Cardiac septum (tissue), 1 donor: ENCODE measurements around the gene C2CD2. TPM values are rescaled to one million over a fixed set of nuclear protein-coding genes. Genes with fewer than 3 reads are reported as not detected.

ENCODE experiments used
- DNase-seq: peaks from one replicate; pipeline ENCODE4 v3.0.0-alpha.2; 2020; ENCODE audit warnings: low spot score
- intact Hi-C: fragments of 100-400 bp; cut with DNase I; formaldehyde crosslinking; loops from one replicate; pipeline ENCODE4 v1.14.0; 2022
- total RNA-seq: library from RNA; stranded (reverse); fragmentation: NEBNext Ultra II Directional; extraction: Animal tissue kit (Norgen Biotek cat#: 25700); gene quantifications from one replicate; pipeline ENCODE4 v1.2.1, GENCODE V29; 2021
- donor health status: DM: no; HTN: no; CAD: no.

Gene C2CD2
- total RNA-seq, 1 donor from 2014 or later = 7.7 TPM

DNA sequence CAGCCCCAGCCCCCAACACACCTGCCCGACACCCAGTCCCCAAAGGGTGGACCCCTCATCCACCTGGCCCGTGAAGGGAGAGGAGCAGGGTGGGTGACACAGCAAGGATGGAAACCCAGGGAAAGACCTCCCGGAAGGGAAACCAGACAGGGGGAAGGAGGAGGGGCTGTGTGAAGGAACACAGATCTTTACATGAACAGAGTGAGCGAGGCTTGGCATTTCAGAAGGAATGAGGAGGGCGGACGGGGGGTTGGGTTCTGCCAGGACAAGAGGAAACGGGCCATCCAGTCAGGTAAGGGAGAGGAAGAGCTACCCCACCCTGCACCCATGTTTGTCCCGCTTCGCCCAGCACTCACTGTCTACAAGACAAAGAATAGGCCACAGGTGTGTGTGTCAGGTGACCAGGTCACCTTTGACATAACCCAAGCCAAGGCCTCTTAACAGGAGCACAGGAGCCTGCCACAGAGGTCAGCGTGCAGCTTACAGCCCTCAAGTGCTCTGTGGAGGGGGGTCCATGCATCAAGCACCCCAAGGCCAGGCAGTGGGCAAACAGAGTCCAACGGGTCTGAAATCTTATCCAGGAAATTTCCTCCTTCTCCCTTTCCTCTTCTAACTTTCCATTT is 56.7 kb downstream of the C2CD2 start:
- no peak for DNase-seq
- intact Hi-C loops = no loop called here

DNA sequence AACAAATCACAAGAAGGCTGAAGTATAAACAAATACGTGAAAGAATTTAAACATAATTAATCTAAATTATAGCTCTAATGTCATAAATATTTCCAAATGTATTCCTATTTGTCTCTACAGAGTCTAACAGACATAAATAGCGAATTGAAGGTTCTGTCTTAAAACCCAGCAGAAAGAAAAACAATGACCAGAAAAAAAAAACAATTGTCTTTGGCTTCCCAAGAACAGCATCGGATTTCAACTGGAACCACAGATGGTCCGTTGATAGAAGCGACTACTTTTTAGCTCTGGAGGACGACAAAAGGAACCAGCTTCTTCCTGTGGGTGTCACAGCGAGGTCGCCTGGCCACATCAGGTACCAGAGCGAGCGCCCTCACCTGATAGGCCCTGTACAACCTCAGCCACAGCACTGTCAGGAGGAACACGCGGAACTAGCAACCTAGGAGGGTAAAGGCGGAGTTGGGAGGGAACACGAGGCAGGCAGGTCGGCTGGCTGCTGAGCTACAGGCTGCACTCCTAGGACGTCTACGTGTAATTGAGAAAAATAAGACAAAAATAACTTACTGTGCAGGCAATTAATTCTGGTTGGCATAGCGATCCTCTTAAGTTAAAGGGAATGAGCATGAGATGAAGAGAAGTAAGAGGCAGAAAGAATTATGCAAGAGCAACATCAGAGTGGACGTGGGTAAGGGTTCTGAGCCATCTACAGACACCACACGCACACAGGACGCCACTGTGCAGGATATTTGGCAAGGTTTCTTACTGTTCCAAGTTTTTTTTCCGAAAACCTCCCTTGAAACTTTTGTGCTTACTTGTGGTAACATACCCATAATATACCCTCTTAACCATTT is 58.0 kb downstream of the C2CD2 start:
- intact Hi-C loops = no loop called here
- no peak for DNase-seq

DNA sequence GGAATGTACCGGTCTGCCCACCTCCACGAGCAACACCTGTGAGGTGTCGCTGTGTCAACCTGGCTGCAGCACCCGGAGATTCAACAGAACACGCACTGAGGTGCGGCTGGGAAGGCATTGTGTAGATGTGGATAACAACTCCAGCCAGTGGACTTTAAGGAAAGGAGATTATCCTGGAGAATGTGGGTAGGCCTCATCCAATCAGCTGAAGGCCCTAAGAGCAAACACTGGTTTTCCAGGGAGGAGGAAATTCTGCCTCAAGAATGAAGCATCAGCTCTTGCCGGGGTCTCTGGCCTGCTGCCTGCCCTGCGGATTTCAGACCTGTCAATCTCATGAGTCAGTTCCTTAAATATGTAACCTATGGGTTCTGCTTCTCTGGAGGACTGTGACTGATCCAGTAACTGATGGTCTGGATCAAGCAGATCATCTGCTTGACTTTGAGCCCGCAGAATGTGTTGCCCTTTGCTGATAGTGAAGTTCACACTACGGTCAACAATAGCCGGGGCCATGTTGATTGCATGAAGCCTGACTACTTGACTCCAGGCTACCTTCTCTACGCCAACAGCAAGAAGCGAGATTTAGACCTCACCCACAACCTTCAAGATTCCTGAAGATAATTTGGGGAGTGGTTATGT is 58.8 kb downstream of the C2CD2 start:
- no peak for DNase-seq
- intact Hi-C loops = no loop called here

DNA sequence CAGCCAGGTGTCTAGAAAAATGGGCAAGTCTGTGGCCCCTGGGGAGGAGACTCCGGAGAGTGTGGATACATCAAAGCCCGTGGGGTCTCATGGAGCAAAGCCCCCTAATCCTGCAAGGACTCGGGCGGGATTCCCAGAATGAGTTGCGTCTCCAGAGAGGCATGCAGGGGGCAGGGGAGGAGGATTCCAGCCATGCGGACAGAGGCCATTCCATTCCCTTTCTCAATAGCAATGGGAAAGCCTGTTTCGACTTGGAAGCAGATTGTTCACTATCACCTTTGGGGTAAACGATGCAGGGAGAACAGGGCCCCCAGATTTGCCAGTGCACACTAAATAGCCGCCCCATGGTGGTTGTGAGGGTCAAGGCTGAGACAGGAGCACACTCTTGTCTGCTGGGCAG is 59.3 kb downstream of the C2CD2 start:
- intact Hi-C loops = no loop called here
- no peak for DNase-seq

DNA sequence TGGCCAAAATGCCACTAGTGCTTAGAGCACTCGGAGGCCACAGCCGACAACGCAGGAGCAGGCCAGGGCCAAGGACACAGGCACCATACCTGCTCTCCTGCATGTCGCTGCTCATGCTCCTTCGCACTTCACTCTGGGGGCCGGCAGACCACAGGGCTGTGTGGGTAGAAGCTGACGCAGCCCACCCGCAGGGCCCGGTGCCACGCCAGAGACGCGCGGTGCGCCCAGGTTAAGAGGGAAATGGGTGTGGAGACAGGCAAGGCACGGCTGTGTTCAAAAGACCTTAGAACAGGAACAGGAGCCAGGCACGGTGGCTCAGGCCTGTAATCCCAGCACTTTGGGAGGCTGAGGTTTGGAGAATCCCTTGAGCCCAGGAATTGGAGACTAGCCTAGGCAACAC is 61.1 kb downstream of the C2CD2 start:
- no peak for DNase-seq
- intact Hi-C loops = no loop called here

DNA sequence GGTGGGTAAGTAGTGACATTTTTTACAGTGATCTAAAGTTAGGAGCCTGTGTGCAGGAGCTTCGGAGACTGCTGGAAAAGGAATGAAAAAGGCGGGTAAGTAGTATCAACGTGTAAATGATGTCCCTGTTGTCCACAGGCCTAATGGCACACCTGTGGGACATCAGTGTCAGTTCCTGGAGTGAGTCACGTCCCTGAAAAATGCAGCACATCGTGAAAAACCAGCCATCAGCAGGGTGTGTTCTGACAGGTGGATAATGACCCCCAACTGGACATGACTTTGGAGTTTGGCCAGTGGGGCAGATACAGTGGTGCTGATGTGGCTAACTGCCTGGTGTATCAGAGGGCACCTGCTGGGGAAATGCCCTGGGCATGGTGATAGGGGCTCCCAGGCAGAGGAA is 62.7 kb downstream of the C2CD2 start:
- intact Hi-C loops = no loop called here
- no peak for DNase-seq

DNA sequence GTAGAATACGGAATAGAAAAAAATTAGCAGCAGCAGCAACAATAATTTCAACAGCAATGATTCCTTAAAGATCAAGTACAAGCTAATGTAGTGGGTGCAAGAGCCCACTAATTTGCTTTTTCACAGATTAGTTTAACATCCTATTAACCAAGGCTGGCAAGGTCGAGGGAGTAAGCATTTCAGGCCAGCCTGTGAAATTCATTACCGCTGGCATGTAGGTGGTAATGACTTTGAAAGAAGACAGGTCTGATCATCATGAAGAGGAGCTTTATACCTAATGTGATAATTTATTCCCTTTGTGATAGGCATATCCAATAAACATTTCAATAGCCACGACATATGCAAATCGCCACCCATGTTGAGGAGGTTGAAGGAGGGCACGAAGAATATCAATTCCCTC is 63.5 kb downstream of the C2CD2 start:
- DNase-seq = no peak
- intact Hi-C loops = no loop called here

DNA sequence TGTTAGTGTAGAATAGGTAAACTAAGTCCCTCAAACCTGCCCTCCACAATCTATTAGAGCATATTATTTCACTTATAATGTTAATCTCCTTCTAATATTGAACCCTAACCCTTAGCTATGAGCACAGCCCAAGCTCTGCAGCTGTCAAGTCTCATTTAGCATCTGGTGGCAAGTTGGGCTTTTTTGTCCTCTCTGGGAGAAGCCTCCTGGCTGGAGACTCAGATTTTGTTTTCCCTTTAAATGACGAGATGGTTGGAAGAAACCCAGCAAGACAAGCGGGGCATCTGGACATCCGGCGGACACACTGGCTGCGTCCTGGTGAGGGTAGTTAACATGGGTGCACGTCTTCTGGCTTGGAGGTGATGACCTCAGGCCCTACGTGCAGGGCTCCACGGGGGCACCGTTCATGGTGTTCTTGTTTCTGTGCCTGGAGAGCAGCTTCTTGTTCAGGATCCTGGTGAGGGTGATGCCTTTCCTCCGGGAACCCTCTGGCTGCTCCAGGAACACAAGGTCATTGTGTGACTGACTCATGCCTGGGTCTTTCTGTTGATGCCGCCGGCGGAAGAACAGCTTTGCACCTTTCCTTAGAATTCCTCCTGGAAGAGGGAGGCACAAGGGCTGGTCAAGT is 65.0 kb downstream of the C2CD2 start:
- DNase-seq = no peak
- intact Hi-C loops = no loop called here

DNA sequence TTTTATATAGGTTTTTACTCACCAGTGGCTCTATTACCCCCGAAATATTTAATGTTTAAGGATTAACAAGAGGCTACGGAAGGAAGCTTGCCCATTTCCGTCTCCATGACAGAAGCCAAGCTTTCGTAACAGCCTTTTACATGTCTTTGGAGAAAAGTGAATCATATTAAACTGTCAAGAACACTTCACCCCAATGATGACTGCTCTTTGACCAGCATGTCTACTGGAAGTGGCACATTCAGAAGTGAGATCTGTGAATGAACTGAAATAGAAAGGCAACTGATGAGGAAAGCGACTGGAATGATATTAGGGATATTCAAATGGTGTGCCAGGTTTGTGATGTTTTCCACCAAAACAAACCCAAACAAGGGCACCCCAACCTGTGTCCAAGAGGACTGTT is 66.2 kb downstream of the C2CD2 start:
- no peak for DNase-seq
- intact Hi-C loops = no loop called here

DNA sequence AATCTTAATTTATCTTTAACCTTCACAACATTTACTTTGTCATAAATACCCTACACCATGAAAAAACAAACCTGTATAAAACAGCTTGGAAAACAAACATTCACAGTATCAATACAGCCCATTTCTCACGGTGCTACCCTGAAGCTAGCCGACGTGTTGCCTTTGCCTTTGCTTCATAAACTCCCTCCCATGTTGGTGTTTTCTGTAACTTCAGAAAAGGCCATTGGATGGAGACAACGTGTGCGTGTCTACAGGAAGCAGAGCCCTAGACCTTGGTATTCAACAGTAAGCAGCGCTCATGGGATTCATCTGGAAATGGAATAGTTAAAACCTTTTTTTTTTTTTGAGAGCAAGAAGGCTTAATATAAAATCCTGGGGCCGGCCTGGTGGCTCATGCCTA is 67.5 kb downstream of the C2CD2 start:
- intact Hi-C loops = no loop called here
- no peak for DNase-seq

DNA sequence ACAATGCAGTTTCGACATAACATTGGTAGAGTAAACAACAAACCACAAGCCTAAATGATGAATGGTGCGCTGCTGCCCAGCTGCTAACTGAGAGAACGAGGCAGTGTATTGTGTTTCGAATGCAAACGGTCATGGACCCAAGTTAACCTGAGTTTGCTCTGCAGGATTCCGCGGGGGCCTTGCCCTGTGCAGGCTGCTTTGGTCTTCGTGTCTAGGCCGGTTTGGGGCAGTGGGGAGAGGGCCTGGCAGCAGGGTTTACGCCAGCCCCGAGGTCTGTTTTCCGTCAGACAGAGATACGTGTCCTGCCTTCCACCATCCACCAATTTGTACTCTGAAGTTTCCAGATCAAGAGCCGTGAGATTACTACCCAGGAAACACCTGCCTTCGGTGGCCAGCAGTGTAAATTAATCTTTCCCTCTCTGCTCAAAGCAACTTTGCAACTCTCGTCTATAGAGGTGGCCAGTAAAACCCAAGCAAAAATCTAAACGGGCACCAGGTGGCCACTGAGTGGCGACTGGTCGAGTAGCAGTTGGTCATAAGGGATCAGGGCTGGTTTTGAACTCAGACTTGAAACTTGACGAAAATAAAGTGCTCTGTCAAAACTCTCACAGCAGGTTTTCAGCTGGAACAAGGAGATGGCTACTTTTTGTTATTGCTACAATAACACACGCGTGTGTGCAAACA is 68.3 kb downstream of the C2CD2 start:
- DNase-seq = no peak
- intact Hi-C loops = no loop called here

DNA sequence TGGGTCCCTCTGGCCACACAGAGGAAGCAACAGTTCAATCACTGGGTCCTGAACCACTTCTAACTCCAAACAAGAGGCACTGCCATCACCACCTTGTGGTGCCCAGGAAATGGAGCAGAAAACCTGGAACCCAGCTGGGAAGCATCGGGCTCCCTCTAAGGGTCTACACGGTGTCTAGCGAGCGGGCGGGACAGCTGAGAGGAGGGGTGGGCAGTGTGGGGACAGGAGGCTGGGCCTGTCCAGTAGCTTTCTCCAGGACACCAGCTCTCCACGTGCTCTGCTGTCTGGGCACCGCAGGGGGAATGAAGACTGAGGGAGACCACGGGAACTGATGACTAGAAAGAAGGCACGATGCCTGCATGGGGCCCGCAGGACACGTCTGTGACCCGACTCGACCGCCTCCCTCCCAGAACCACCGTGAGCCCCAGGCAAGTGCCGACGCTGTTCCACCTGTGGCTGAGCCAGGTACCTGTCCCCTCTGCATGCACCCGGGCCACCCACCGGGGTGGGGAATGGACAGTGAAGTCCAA is 69.3 kb downstream of the C2CD2 start:
- no peak for DNase-seq
- intact Hi-C loops = loop anchor here (5.0 kb wide), 1 partner anchor 123 kb away; no protein-coding TSS in a partner anchor

DNA sequence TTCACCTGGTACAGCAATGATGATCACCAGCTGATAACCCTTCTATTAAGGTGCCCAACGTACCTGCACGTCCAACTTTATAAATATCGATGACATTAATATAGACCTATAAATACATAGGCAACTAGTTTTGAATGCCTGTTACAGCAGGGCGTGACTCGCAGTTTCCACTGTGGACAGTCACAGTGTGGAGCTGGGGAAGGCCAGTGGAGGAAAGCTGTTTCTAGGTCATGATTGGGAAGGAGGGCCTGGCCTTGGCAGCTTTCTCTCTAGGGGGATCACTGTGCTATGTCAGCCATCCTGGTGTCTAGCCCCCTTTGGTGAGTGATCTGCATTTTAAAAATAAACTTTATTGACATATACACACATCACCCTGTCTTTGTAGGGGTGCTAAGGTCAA is 70.2 kb downstream of the C2CD2 start:
- intact Hi-C loops = loop anchor here (5.0 kb wide), 1 partner anchor 124 kb away; no protein-coding TSS in a partner anchor
- DNase-seq = no peak

DNA sequence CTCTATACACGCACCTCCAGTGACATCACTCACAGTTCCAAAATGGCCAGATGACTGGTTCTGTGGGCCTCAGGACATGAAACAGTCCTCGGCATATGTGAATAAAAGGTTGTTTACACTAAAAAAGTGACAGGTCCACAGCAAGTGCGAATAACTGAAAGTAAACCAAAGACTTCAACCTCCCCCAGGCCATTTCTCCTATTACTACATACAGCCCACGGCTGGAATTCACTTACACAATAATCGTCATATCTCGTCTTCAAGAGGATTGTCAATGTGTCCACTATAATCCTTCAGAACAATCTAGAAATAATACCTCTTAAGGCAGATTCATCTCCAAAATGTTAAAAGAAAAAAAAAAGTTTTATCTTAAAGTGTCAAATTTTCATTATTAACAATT is 72.8 kb downstream of the C2CD2 start:
- intact Hi-C loops = loop anchor here (5.0 kb wide), 1 partner anchor 126 kb away; no protein-coding TSS in a partner anchor
- DNase-seq = no peak

DNA sequence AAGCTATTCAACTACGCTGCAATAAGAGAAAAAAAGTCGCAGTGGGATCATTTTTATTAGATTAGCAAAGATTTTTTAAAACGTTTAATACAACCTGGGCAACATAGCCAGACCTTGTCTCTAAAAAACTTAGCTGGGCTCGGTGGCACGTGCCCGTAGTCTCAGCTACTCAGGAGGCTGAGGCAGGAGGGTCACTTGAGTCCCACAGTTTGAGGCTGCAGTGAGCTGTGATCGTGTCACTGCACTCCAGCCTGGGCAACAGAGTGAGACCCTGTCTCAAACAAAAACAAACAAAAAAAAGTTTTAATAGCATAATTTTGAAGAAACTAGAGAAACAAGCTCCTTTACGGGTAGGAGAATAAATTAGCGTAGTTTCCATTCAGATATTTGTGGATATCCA is 73.7 kb downstream of the C2CD2 start:
- intact Hi-C loops = loop anchor here (5.0 kb wide), 1 partner anchor 127 kb away; no protein-coding TSS in a partner anchor
- no peak for DNase-seq

DNA sequence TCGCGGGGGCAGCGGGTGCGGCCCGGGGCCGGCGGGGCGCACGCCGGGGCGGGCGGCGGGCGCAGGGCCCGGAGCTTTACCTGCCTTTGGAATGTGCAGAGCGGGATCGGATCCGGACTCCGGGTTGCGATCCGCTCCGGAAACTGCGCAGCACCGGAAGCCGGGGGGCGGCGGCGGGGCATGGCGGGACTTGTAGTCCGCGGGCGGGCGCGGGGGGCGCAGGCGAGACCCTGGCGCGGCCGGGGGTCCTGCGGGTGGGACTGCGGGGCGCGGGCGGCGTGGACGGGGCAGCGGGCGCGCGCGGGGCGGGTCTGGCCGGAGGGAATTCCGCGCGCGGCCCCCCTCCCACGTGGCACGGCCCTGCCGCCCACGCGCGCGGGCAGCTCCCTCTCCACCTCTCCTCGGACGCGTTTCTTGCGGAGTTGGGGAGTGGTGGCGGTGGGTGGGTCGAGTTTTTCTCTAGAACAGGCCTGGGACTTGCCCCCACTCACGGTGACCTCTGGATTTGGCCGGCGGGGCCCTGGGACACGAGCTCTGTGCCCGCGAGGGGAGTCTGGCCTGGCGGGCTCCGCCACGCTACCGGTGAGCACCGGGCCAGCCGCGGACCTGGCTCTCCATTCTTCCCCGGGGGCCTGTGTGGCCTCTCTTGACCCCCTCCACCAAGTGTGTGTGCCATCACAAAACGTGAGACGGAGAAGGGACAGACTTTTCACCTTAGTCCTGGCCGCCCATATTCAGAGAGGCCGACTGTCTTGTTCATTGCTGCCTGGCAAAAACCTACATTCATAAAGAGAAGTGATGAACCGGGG is 74.4 kb downstream of the C2CD2 start, which contains the start of gene PRDM15:
Gene PRDM15, minus strand, starts transcription at position 155 of the 809 bp plus-strand sequence. CDS start 18,981 bp downstream, outside the sequence.
- intact Hi-C loops = no loop called here

DNA sequence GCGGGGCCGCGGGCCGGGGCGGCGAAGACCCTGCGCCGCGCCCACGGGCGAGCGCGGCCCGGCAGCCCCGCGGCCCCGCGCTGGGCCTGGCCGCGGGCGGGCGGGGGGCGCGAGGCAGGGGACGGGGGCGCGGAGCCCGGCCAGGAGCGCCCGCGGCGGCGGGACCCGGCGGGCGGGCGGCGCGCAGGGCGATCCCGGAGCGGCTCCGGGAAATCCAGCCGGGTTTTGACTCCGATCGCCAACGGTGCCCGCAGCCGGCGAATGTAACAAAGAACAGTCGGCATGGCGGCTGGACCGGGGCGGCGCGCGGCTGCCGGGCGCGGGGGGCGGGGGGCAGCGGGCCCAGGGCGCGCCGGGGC is 75.0 kb downstream of the C2CD2 start:
- intact Hi-C loops = no loop called here

More for the DNA sequence above, 74.4 kb downstream of the C2CD2 start, which contains the start of gene PRDM15:
- DNase-seq = no peak

More for the DNA sequence above, 75.0 kb downstream of the C2CD2 start:
- peak; percentile 89 for DNase-seq
